ENCODE data around the gene PARM1. TPM values are rescaled to one million over a fixed set of nuclear protein-coding genes. Genes with fewer than 3 reads are reported as not detected.

Gene PARM1
- total RNA-seq, 1 donor from 2014 or later, result 58.7 TPM

Other genes with a start within 250 kb of the PARM1 start
- 0.16 TPM for gene BTC, start 138.6 kb upstream of the PARM1 start, total RNA-seq

Data from Right ventricle myocardium inferior (tissue), 1 donor.